Colonic mucosa (tissue), 4 donors: Measurements from ENCODE around the gene SMIM7. TPM values are rescaled to one million over a fixed set of nuclear protein-coding genes. Genes with fewer than 3 reads are reported as not detected.

Source experiments
- DNase-seq: peaks from one replicate; pipeline ENCODE4 v3.0.0-alpha.2; 2020
- H3K27ac ChIP-seq: fragments of 200-600 bp; one replicate; pipeline ENCODE4 v1.8.0; 2021
- H3K27me3 ChIP-seq: fragments of 200-600 bp; one replicate; pipeline ENCODE4 v1.8.0; 2021
- H3K36me3 ChIP-seq: fragments of 200-600 bp; one replicate; pipeline ENCODE4 v1.8.0; 2021
- H3K4me1 ChIP-seq: fragments of 200-600 bp; one replicate; pipeline ENCODE4 v1.8.0; 2021; ENCODE audit warnings: mild to moderate bottlenecking
- H3K4me3 ChIP-seq: fragments of 200-600 bp; one replicate; pipeline ENCODE4 v1.8.0; 2021
- H3K9ac ChIP-seq, 2 donors: one replicate each; pipeline ENCODE4 v1.7.0; 2013; ENCODE audit warnings: control low read depth in 2 of 2, low read depth in 2 of 2, low read length in 2 of 2
- H3K9me3 ChIP-seq: fragments of 200-600 bp; one replicate; pipeline ENCODE4 v1.8.0; 2021
- intact Hi-C: fragments of 100-400 bp; cut with DNase I; formaldehyde crosslinking; loops from one replicate; pipeline ENCODE4 v1.14.1; 2022
- total RNA-seq, 2 donors: library from RNA; stranded (reverse); fragmentation: NEBNext Ultra II Directional in 1 of 2; extraction: Animal tissue kit (Norgen Biotek cat#: 25700) in 1 of 2; gene quantifications; one replicate each; pipeline ENCODE4 v1.2.1, GENCODE V29; 2021
- TF ChIP-seq, protein P1 (sequence below): fragments of 200-600 bp; IDR thresholded peaks from one replicate; pipeline ENCODE4 v1.8.0; 2022; ENCODE audit warnings: antibody characterized with exemption, mild to moderate bottlenecking
- donor health status: healthy.
- donor health status: DM: no; HTN: no; CAD: no.
- donor health status: DM: no; HTN: no; CAD: no.

The SMIM7 gene
- total RNA-seq, 2 donors from 2014 or later = 58.2 to 64.8 TPM

DNA sequence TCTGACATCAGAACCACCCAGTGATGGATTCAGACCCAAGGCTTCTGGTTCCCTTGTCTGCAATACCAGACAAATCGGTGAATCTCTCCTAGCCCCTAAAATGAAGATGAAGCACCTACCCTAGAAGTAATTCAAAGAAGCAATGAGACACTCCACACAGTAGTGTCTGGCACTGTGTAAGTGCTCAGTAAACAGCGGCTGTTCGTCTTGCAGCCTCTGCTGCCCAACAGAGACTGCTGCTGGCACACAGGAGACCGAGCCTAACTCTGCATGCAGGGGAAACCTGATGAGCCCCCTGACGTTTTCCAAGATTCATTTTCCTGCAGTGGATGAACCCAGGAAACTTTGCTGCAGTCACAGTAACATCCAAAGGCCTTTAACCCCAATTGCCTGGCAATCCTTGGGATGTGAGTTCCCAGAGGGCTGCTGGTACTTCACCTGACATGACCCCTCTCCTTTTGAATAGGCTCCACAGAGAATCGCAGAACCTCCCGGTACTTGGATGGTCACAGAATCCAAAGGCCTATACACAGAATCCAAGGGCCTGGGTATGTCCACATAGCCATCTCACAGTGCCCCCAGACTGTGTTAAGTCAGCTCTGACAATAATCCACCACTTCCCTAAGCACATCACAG is 38.7 kb downstream of the SMIM7 start:
- no peak for DNase-seq
- Histone ChIP-seq H3K4me3 (no peak overlapping the region), H3K27ac (no peak overlapping the region), H3K27me3 (no peaks in the 10 kb centered on the region), H3K4me1 (no peaks in the 10 kb centered on the region), H3K9ac (no peak overlapping the region), H3K9me3 (no peaks in the 10 kb centered on the region), H3K36me3 (peaks cover 3% of the 10 kb centered on the region)
- intact Hi-C loops = no loop called here
- TF ChIP-seq, protein P1, sequence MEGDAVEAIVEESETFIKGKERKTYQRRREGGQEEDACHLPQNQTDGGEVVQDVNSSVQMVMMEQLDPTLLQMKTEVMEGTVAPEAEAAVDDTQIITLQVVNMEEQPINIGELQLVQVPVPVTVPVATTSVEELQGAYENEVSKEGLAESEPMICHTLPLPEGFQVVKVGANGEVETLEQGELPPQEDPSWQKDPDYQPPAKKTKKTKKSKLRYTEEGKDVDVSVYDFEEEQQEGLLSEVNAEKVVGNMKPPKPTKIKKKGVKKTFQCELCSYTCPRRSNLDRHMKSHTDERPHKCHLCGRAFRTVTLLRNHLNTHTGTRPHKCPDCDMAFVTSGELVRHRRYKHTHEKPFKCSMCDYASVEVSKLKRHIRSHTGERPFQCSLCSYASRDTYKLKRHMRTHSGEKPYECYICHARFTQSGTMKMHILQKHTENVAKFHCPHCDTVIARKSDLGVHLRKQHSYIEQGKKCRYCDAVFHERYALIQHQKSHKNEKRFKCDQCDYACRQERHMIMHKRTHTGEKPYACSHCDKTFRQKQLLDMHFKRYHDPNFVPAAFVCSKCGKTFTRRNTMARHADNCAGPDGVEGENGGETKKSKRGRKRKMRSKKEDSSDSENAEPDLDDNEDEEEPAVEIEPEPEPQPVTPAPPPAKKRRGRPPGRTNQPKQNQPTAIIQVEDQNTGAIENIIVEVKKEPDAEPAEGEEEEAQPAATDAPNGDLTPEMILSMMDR = no peak

GRCh38 chr19:16620584-16620983 is 39.4 kb downstream of the SMIM7 start:
- H3K27me3 ChIP-seq = no peaks in the 10 kb centered on the region
- TF ChIP-seq, protein P1 = no peak
- DNase-seq = no peak
- H3K9me3 ChIP-seq = no peaks in the 10 kb centered on the region
- H3K4me1 ChIP-seq = no peaks in the 10 kb centered on the region
- no peak overlapping the region for H3K9ac ChIP-seq
- no peak overlapping the region for H3K27ac ChIP-seq
- no peak overlapping the region for H3K4me3 ChIP-seq
- intact Hi-C loops = no loop called here
- peaks cover 3% of the 10 kb centered on the region for H3K36me3 ChIP-seq

GRCh38 chr19:16620018-16620417 is 39.9 kb downstream of the SMIM7 start:
- no peak for DNase-seq
- H3K27me3 ChIP-seq = no peaks in the 10 kb centered on the region
- no peaks in the 10 kb centered on the region for H3K9me3 ChIP-seq
- H3K4me3 ChIP-seq = no peak overlapping the region
- H3K4me1 ChIP-seq = no peaks in the 10 kb centered on the region
- H3K27ac ChIP-seq = no peak overlapping the region
- intact Hi-C loops = no loop called here
- H3K9ac ChIP-seq = no peak overlapping the region
- TF ChIP-seq, protein P1 = no peak
- H3K36me3 ChIP-seq = peaks cover 3% of the 10 kb centered on the region

DNA sequence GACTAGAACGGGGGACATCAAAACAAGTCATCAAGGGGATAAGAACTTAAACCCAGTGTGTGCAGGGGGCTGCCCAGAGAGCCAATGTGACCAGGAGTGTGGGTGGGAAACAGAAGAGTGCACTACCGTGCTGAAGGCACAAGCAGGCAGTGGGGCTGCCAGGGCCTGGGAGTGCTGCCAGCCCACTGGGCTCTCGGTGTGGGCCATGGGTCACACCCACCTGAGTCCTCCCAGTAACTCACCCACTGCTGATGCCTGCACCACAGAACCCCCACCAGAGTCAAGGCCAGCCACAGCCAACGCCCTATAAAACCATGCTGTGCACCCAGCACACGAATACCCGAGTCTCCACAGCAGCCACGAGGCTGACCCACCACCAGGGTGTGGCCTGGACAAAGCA is 40.5 kb downstream of the SMIM7 start:
- peaks cover 3% of the 10 kb centered on the region for H3K36me3 ChIP-seq
- DNase-seq = no peak
- no peaks in the 10 kb centered on the region for H3K4me1 ChIP-seq

DNA sequence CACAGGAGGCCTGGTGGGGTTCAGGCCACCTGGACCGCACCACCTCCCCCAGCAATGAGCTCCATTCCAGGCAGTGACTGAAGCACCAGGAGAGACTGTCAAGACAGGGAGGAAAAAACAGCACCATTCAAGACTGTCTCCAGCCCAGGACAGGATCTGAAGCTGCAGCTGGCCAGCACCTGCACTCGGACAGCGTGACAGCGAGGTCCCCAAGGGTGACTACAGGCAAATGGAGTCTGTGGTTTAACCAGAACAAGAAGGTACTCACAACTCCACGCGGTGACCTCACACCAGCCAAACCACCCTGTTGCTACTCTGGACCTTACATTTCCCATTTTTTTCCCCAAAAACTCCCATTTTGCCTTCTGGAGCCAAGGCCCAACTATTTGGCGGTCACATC is 41.7 kb downstream of the SMIM7 start:
- Histone ChIP-seq H3K4me3 (no peak overlapping the region), H3K4me1 (no peaks in the 10 kb centered on the region), H3K27ac (no peak overlapping the region), H3K36me3 (peaks cover 3% of the 10 kb centered on the region), H3K9me3 (no peaks in the 10 kb centered on the region), H3K27me3 (no peaks in the 10 kb centered on the region), H3K9ac (no peak overlapping the region)
- TF ChIP-seq, protein P1 = no peak
- no peak for DNase-seq
- intact Hi-C loops = no loop called here

More for the DNA sequence above, 40.5 kb downstream of the SMIM7 start:
- H3K4me3 ChIP-seq = no peak overlapping the region
- TF ChIP-seq, protein P1 = no peak
- intact Hi-C loops = no loop called here
- H3K9me3 ChIP-seq = no peaks in the 10 kb centered on the region
- no peaks in the 10 kb centered on the region for H3K27me3 ChIP-seq
- peak overlapping the region in 1 of 2 donors; percentile 1 for H3K9ac ChIP-seq
- H3K27ac ChIP-seq = no peak overlapping the region
